Thyroid gland (tissue), 4 donors: Measurements from ENCODE around the gene ABI3. TPM values are rescaled to one million over a fixed set of nuclear protein-coding genes. Genes with fewer than 3 reads are reported as not detected.

Experiments used
- DNase-seq, 2 donors: peaks; one replicate each; pipeline ENCODE4 v3.0.0-alpha.2; 2019
- H3K27ac ChIP-seq, 3 donors: fragments of 200-600 bp; sonication (generic); 1 replicate in 2 of 3; 2 replicates in 1 of 3; pipeline ENCODE4 v1.5.1; 2016 to 2019; ENCODE audit warnings: mild to moderate bottlenecking in 1 of 3, moderate library complexity in 1 of 3
- H3K27me3 ChIP-seq: fragments of 200-600 bp; sonication (generic); one replicate; pipeline ENCODE4 v1.5.1; 2019
- H3K36me3 ChIP-seq, 2 donors: fragments of 200-600 bp; sonication (generic); one replicate each; pipeline ENCODE4 v1.5.1; 2016 to 2019
- H3K4me1 ChIP-seq, 2 donors: fragments of 200-600 bp; sonication (generic); one replicate each; pipeline ENCODE4 v1.5.1; 2017 to 2019
- H3K4me3 ChIP-seq, 3 donors: fragments of 200-600 bp; sonication (generic); replicated peaks in 1 of 3; 1 replicate in 2 of 3; 2 replicates in 1 of 3; pipeline ENCODE4 v1.5.1; 2016; ENCODE audit warnings: mild to moderate bottlenecking in 1 of 3
- H3K9me3 ChIP-seq: fragments of 200-600 bp; sonication (generic); one replicate; pipeline ENCODE4 v1.5.1; 2017
- POLR2A ChIP-seq, 2 donors: fragments of 450-650 bp; IDR thresholded peaks; one replicate each; pipeline ENCODE4 v1.6.1; 2017; ENCODE audit warnings: antibody characterized with exemption in 2 of 2, mild to moderate bottlenecking in 2 of 2, moderate library complexity in 1 of 2
- WGBS, 2 donors: methylation state at CpG; one replicate each; pipeline ENCODE4 v1.1.5; 2017; 5-methylcytosine and 5-hydroxymethylcytosine counted together
- intact Hi-C: fragments of 100-400 bp; cut with DNase I; formaldehyde crosslinking; loops from one replicate; pipeline ENCODE4 v1.15.1; 2023
- total RNA-seq, 4 donors: library from RNA; depleted of rRNA; stranded (reverse); fragments of >200 nt; gene quantifications; one replicate each; pipeline ENCODE4 v1.2.3, GENCODE V29; 2016
- TF ChIP-seq, protein P1 (sequence below), 6 experiments: fragments of 200-600 bp in 3 of 6; fragments of 450-650 bp in 3 of 6; sonication (generic) in 3 of 6; IDR thresholded peaks; one replicate each; pipeline ENCODE4 v1.5.1; 2016 to 2019; ENCODE audit warnings: antibody characterized with exemption in 6 of 6, mild to moderate bottlenecking in 2 of 6, inconsistent platforms in 1 of 6, moderate library complexity in 1 of 6

ABI3 gene
- total RNA-seq, 4 donors from 2014 or later: 4.2 to 10.3 (median 6.2) TPM

GRCh38 chr17:49231563-49231894, 21.0 kb downstream of the ABI3 start:
- intact Hi-C loops: no loop called here
- Histone ChIP-seq H3K27me3 (no peaks in the 10 kb centered on the region), H3K36me3 (no peaks in the 10 kb centered on the region), H3K4me3 (no peak overlapping the region), H3K27ac (no peak overlapping the region), H3K9me3 (no peaks in the 10 kb centered on the region), H3K4me1 (peaks cover 8 to 14% of the 10 kb centered on the region in 2 donors)
- 75% methylated on average over 7 of the region's 7 CpGs for WGBS, 2 donors
- no peak for DNase-seq
- no peak for TF ChIP-seq POLR2A (IDR thresholded peaks at IDR 0.05)
- TF ChIP-seq, protein P1, sequence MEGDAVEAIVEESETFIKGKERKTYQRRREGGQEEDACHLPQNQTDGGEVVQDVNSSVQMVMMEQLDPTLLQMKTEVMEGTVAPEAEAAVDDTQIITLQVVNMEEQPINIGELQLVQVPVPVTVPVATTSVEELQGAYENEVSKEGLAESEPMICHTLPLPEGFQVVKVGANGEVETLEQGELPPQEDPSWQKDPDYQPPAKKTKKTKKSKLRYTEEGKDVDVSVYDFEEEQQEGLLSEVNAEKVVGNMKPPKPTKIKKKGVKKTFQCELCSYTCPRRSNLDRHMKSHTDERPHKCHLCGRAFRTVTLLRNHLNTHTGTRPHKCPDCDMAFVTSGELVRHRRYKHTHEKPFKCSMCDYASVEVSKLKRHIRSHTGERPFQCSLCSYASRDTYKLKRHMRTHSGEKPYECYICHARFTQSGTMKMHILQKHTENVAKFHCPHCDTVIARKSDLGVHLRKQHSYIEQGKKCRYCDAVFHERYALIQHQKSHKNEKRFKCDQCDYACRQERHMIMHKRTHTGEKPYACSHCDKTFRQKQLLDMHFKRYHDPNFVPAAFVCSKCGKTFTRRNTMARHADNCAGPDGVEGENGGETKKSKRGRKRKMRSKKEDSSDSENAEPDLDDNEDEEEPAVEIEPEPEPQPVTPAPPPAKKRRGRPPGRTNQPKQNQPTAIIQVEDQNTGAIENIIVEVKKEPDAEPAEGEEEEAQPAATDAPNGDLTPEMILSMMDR (IDR thresholded peaks at IDR 0.05): no peak

- H3K36me3 ChIP-seq: no peaks in the 10 kb centered on the region
- H3K27ac ChIP-seq: no peak overlapping the region
- no peak for DNase-seq
- H3K4me3 ChIP-seq: no peak overlapping the region
- peaks cover 8 to 19% of the 10 kb centered on the region in 2 donors for H3K4me1 ChIP-seq
- 86 to 88% methylated on average over 5 of the region's 5 CpGs for WGBS, 2 donors
- no peaks in the 10 kb centered on the region for H3K27me3 ChIP-seq
- TF ChIP-seq POLR2A (IDR thresholded peaks at IDR 0.05): no peak
- TF ChIP-seq, protein P1 (IDR thresholded peaks at IDR 0.05): no peak
- intact Hi-C loops: no loop called here
- no peaks in the 10 kb centered on the region for H3K9me3 ChIP-seq
Measured at GRCh38 chr17:49234509-49235080, 24.1 kb downstream of the ABI3 start.

GRCh38 chr17:49235896-49236295, 25.4 kb downstream of the ABI3 start:
- peaks cover 0 to 10% of the 10 kb centered on the region in 2 donors for H3K4me1 ChIP-seq
- WGBS, 2 donors: 79 to 84% methylated on average over 4 of the region's 4 CpGs
- H3K4me3 ChIP-seq: no peak overlapping the region
- no peak overlapping the region for H3K27ac ChIP-seq
- no peak for TF ChIP-seq POLR2A (IDR thresholded peaks at IDR 0.05)
- TF ChIP-seq, protein P1 (IDR thresholded peaks at IDR 0.05): no peak
- no peaks in the 10 kb centered on the region for H3K27me3 ChIP-seq
- DNase-seq: no peak
- intact Hi-C loops: no loop called here
- H3K36me3 ChIP-seq: no peaks in the 10 kb centered on the region
- H3K9me3 ChIP-seq: no peaks in the 10 kb centered on the region

DNA sequence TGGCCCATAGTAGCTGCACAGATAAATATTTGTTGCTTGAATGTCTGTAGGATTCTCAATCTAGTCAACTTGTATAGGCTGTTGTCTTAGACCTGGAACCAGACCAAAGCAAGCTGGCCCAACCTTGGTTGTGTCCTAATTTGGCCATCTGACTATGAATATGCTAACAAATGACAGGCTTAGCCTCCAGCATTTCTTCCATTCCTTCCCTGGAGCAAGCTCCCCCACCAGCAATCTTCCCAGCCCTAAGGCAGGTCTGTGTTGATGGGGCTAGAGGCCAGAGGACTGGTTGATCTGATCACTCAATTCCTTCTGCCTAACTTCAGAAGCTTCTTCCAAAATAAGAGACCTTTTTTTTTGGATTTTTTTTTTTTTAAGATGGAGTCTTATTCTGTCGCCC, 29.5 kb downstream of the ABI3 start:
- intact Hi-C loops: no loop called here
- DNase-seq: no peak
- no peak overlapping the region for H3K27ac ChIP-seq
- H3K27me3 ChIP-seq: no peaks in the 10 kb centered on the region
- H3K9me3 ChIP-seq: no peaks in the 10 kb centered on the region
- WGBS, 2 donors: 95 to 100% methylated on average over 1 of the region's 1 CpG
- TF ChIP-seq POLR2A (IDR thresholded peaks at IDR 0.05): no peak
- no peak overlapping the region for H3K4me3 ChIP-seq
- no peaks in the 10 kb centered on the region for H3K36me3 ChIP-seq
- peaks cover 0 to 7% of the 10 kb centered on the region in 2 donors for H3K4me1 ChIP-seq

GRCh38 chr17:49240619-49241018, 30.1 kb downstream of the ABI3 start:
- intact Hi-C loops: no loop called here
- H3K9me3 ChIP-seq: no peaks in the 10 kb centered on the region
- H3K4me3 ChIP-seq: no peak overlapping the region
- TF ChIP-seq, protein P1 (IDR thresholded peaks at IDR 0.05): no peak
- TF ChIP-seq POLR2A (IDR thresholded peaks at IDR 0.05): no peak
- no peaks in the 10 kb centered on the region for H3K36me3 ChIP-seq
- H3K4me1 ChIP-seq: peaks cover 0 to 7% of the 10 kb centered on the region in 2 donors
- H3K27me3 ChIP-seq: no peaks in the 10 kb centered on the region
- DNase-seq: no peak
- 67 to 77% methylated on average over 1 of the region's 1 CpG for WGBS, 2 donors
- H3K27ac ChIP-seq: no peak overlapping the region
